Omental fat pad (tissue), 4 donors: Measurements from ENCODE around the gene ARID5B. TPM values are rescaled to one million over a fixed set of nuclear protein-coding genes. Genes with fewer than 3 reads are reported as not detected.

Experiments
- ATAC-seq: fragments of 150-250 bp; one replicate; pipeline ENCODE4 v1.9.1; 2016; ENCODE audit warnings: mild to moderate bottlenecking, moderate library complexity; ENCODE audit not compliant: low FRiP score
- DNase-seq: peaks from one replicate; pipeline ENCODE4 v3.0.0-alpha.2; 2019; ENCODE audit warnings: low spot score
- total RNA-seq, 4 donors: library from RNA; depleted of rRNA; stranded (reverse); fragments of >200 nt; gene quantifications; one replicate each; pipeline ENCODE4 v1.1.0, GENCODE V29; 2016
- TF ChIP-seq, protein P1 (sequence below), 3 donors: fragments of 450-650 bp; IDR thresholded peaks; one replicate each; pipeline ENCODE4 v1.5.1; 2016 to 2017; ENCODE audit warnings: antibody characterized with exemption in 3 of 3, mild to moderate bottlenecking in 3 of 3, moderate library complexity in 2 of 3

ARID5B gene
- total RNA-seq, 4 donors from 2014 or later = 57.5 to 163 (median 123) TPM

DNA sequence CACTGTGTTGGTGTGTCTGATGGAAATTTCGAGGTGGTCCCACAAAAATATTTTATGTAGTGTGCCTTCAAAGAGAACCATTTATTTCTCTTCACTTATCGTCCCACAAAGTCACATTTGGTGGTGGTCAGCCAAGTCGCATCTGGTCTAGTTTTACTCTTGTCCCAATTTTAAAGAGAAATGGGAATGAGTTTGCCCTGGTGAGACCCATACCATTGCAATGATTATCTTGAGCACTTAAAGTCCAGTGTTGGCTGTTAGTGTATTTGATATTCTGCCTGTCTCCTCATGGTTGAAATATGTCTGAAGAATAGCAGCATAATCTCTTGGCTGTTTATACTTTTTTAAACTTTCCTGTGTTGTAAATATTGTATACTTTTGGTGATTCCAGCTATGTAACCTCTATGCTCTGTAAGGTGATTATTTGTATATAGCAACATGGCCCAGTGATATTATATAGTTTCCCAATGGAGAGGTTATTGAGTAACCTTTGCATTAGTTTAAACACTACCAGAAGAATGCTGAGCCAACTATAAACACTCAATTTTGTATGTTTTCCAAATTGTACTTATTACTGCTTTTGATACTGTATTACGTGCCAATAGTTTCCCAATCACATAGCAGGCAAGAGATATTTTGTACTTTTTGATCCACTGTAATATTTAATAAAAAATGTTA lies 194.9 kb downstream of the ARID5B start:
- ATAC-seq = no peak
- no peak for DNase-seq
- TF ChIP-seq, protein P1, sequence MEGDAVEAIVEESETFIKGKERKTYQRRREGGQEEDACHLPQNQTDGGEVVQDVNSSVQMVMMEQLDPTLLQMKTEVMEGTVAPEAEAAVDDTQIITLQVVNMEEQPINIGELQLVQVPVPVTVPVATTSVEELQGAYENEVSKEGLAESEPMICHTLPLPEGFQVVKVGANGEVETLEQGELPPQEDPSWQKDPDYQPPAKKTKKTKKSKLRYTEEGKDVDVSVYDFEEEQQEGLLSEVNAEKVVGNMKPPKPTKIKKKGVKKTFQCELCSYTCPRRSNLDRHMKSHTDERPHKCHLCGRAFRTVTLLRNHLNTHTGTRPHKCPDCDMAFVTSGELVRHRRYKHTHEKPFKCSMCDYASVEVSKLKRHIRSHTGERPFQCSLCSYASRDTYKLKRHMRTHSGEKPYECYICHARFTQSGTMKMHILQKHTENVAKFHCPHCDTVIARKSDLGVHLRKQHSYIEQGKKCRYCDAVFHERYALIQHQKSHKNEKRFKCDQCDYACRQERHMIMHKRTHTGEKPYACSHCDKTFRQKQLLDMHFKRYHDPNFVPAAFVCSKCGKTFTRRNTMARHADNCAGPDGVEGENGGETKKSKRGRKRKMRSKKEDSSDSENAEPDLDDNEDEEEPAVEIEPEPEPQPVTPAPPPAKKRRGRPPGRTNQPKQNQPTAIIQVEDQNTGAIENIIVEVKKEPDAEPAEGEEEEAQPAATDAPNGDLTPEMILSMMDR (IDR thresholded peaks at IDR 0.05) = no peak

DNA sequence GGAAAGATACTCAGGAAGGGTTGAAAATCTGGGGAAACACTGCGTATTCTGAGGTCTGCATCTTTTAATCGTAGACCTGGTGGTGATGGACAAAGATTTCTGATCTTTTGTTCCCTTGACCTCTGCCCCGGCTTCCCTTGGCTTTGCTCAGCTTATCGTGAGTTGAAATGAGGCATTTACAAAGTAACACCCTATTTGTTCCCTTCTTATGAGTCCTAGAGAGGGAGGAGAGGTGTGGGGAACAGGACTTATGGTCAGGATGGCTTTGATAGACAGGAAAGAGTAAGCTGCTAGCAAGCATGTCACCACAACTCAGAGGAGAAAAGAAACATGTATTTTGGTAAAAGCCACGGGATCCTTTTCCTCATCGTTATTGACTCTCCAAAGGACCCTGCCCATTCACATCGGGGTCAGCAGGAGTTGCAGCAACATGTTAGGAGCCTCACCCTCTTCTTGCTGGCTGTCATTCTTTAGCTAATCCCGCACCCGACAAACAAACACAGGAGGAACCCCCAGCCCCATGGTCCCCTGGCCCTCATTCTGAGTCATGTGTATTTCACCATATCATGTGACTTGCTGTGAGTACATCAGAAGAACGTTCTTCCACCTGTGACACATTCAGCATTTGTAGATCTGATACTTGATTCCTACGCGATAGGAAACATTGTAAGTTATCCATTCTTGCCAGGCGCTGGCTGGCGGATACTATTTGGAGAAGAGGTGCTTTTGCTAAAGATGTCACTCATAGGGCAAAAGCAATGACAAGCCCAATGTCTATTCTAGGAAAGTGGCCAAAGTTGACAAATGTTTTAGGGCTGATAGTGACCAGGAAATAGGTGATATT lies 197.0 kb downstream of the ARID5B start:
- ATAC-seq (no peak), DNase-seq (no peak)
- TF ChIP-seq, protein P1 (IDR thresholded peaks at IDR 0.05) = no peak

DNA sequence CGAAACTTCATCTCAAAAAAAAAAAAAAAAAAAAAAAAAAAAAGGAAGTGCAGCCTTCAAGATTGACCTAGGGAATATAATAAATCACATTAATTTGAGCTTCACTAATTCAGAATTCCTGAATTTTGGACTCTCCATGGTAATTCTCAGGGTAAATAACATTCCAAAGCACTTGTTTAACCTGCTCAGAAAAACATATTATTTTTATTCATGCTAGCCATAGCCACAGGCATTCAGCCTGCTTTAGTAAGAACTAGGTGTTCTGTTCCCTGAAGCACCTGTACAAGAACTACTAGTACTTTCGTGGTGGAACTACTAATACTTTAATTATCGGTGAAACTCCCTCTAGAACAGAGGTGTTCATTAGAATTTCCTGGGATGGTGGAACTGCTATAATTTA lies 197.8 kb downstream of the ARID5B start:
- DNase-seq (no peak), ATAC-seq (no peak)
- TF ChIP-seq, protein P1 (IDR thresholded peaks at IDR 0.05) = no peak

DNA sequence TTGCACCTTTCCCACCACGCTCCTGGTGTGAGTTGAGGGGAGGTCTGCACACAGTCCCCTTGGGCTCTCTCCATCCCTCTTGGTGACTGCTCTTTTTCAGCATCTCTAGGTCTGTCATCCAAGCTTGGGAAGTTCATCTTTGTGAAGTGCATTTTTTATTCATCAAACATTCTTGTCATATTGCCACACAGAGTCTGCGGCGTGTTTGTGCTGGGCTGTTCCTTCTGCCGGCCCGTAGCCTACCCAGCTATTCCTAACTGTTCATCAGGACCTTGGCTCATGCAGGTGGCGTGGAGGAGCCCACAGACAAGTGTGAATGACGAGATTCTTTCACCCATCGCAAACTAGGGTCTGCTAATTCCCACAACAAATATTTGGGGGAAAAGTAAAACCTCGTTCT lies 202.4 kb downstream of the ARID5B start:
- DNase-seq (no peak), ATAC-seq (no peak)
- TF ChIP-seq, protein P1 (IDR thresholded peaks at IDR 0.05) = no peak

DNA sequence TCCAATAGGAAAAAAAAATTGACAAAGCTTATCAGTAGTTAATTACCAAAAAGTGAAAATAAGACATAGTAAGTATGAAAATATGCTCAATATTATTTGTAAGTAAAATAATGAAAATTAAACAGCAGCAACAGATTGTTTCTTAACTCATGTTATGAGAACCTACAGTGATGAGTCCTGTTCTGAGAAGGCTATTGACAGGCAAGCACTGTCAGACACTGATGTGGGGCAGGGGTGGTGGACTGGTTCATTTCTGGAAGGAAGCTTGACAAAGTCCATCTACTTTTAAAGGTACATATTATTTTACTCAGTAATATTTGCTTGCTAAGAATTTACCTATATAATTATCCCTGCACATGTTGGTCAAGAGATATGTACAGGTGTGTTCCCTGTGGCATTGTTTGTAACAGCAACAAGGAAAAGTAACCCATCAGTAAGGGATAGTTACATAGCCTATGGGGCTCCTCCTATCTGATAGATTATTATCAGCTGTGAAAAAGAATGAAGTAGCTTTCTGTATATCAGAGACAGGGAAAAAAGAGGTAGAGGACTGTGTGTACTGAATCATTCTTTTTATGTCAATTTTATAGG lies 205.5 kb downstream of the ARID5B start:
- TF ChIP-seq, protein P1 (IDR thresholded peaks at IDR 0.05) = no peak
- ATAC-seq (no peak), DNase-seq (no peak)

DNA sequence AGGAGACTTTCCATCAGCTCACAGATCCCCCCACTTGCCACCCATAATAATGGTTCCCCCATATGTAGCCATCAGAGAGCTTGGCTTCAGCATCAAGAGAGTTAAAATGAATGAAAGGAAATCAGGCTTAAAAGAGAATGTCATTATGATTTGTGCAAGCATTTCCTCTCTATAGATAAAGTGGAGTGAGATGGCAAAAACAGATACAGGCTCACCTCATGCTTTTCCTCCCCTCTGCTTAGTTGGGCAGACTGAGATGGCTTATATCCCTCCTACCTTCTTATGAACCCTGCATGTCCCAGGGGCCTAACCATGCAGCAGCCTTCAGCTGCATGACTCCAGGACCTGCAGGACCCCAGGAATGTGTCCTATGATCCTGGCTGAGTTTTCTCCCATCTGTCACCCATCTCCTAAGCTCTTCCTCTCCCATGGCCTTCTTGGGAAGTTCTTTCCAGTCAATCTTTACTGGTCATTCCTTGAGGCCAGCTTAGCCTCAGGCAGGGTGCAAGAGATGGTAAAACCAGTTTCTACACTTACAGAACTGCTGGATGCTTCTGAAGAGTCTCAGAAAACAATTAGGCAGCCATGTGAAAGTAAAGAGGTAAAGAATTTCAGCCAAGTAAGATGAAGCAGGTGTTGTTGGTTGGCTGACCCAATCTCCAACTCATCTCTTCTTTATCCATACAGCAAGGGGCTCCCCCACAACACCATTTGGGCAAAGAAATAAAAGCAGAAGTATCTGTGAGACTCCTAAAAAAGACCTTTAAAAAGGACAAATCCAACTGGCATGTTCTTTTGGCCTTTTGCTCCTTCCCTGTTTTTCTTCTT lies 207.5 kb downstream of the ARID5B start:
- DNase-seq (no peak), ATAC-seq (no peak)
- TF ChIP-seq, protein P1 (IDR thresholded peaks at IDR 0.05) = no peak
